AG10803 (cell line): Measurements from ENCODE around the gene CBX6.

Experiments
- DNase-seq: peaks from one replicate; pipeline ENCODE4 v3.0.0; 2010; ENCODE audit warnings: low read depth
- H3K4me3 ChIP-seq: 2 replicates; pipeline ENCODE4 v1.5.1; 2011; ENCODE audit warnings: mild to moderate bottlenecking, low read length, control low read depth
- CTCF ChIP-seq: conservative IDR thresholded peaks from 2 replicates; pipeline ENCODE4 v1.5.1; 2011; ENCODE audit warnings: mild to moderate bottlenecking, low read length, control low read depth, inconsistent platforms

The CBX6 gene

GRCh38 chr22:38850941-38851849 lies 20.8 kb downstream of the CBX6 start:
- TF ChIP-seq CTCF = no peak
- peak; percentile 39 for DNase-seq
- H3K4me3 ChIP-seq = no peak overlapping the region

GRCh38 chr22:38850399-38850798 lies 21.6 kb downstream of the CBX6 start:
- no peak overlapping the region for H3K4me3 ChIP-seq
- DNase-seq = no peak
- no peak for TF ChIP-seq CTCF

- DNase-seq = no peak
- no peak overlapping the region for H3K4me3 ChIP-seq
- no peak for TF ChIP-seq CTCF
Measured at GRCh38 chr22:38849811-38850210, 22.2 kb downstream of the CBX6 start.

GRCh38 chr22:38846412-38846811 lies 25.6 kb downstream of the CBX6 start:
- no peak for DNase-seq
- no peak for TF ChIP-seq CTCF
- no peak overlapping the region for H3K4me3 ChIP-seq

- no peak overlapping the region for H3K4me3 ChIP-seq
- TF ChIP-seq CTCF = no peak
Measured at GRCh38 chr22:38845004-38845740, 26.8 kb downstream of the CBX6 start.

GRCh38 chr22:38844315-38845003 lies 27.6 kb downstream of the CBX6 start:
- no peak overlapping the region for H3K4me3 ChIP-seq
- TF ChIP-seq CTCF = no peak
- no peak for DNase-seq

More at GRCh38 chr22:38845004-38845740, 26.8 kb downstream of the CBX6 start:
- DNase-seq = peak; percentile 29
